NCI-H146 treated with DMSO at 0.1 percent for 48 hours (cell line): ENCODE data around the gene SPINT3.

ENCODE experiments used
- DNase-seq: peaks from one replicate; lab custom pipeline; 2025; ENCODE audit not compliant: unreplicated experiment; lab: John Stamatoyannopoulos, UW

Gene SPINT3

DNA sequence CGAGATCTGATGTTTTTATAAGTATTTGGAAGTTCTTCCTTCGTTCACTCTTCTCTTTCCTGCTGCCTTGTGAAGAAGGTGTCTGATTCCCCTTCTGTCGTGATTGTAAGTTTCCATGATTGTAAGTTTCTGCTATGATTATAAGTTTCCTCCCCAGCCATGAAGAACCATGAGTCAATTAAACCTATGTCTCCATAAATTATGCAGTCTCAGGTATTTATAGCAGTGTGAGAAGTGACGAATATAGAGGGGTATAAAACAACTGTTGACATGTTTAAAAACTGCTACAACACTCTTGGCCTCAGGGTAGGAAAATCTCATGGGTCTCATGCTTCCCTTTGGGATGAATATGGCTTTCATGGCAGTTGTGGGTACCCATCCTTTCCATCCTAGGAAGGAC lies 51.7 kb downstream of the SPINT3 start:
- DNase-seq = no peak

DNA sequence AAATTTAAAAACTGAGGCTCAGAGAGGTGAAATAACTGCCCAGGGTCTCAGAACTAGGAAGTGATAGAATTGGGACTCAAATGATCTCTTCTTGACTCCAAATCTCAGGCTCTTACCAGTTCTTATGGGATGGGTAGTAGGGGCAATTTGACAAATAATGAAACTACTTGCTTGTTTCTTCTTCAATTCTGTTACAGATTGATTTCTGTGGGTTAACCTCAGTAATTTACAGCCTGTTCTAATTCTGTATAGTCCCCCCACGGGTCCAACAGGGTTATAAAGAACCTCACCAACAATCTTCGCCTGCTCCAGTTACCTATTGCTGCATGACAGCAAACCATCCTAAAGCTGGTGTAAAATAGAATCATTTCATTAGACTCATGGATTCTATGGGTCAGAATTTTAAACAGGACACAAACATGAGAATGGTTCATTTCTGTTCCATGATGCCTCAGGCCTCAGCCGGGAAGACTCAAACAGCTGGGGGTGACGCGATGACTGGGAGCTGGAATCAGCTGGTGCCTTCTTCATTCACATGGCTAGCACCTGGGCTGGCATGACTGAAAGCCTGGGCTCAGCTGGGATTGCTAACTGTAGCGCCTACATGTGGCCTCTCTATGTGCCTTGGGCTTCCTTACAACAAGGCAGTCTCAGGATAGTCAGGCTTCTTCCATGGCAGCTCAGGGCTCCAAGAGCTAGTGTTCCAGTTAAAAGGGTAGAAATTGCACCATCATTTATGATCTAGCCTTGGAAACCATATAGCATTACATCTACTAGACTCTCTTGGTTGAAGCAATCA lies 52.5 kb downstream of the SPINT3 start:
- DNase-seq = no peak
